ENCODE measurements around the gene GALM.

DNA sequence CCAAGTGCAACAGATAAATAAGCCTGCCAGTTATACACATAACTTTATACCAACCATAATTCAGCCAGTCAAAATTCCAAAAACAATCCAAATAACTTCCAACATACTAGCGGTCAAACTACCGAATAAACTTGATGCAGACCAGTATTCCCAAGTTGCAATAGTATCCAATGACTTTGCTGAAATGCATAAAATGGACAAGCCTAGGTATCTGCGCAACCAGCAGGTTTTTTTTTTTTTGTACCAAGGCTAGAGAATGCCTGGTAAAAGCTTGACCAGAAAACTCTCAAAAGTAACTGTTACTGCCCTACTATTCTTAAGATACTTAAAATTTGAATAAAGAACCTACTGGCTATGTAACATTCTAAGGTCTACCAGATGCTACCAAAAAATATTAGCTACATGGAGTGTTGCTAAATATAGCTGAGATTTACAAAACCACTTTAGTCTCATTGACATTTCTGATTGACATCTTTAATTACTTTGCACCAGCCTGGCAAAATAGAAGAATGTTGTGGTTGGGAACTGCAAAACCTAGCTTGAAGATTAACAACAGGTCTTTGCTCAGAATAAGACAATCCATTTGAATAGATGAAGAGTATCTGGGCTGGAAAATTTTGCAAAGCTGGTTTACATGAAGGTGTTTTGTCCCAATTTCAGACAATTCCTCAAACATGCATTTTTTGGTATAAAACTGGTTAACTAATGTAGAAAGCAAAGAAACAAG is 77.9 kb downstream of the GALM start:
- TF ChIP-seq CTCF (IDR thresholded peaks at IDR 0.05; ENCODE audit: low read depth, low read length) (no peak), EZH2phosphoT487 (IDR thresholded peaks at IDR 0.05; ENCODE audit: low read depth) (no peak)

Data from OCI-LY3 (cell line).